Activated CD8-positive, alpha-beta T cell treated with anti-CD3 and anti-CD28 coated beads for 36 hours (primary cell): ENCODE measurements around the gene CC2D1A. TPM values are rescaled to one million over a fixed set of nuclear protein-coding genes. Genes with fewer than 3 reads are reported as not detected.

ENCODE experiments used
- ATAC-seq: fragments of 200-7000 bp; cut with Tn5 transposase; one replicate; pipeline ENCODE4 v1.10.0; 2021; ENCODE audit warnings: mild to moderate bottlenecking, moderate library complexity
- CTCF ChIA-PET: fragments of 350-600 bp; sonication (Branson Sonifier 250); formaldehyde crosslinking; loops from one replicate; lab custom pipeline; 2021; ENCODE audit warnings: antibody characterized with exemption; lab: Charles Lee
- POLR2A ChIA-PET: fragments of 350-600 bp; sonication (Branson Sonifier 250); formaldehyde crosslinking; loops from one replicate; lab custom pipeline; 2021; ENCODE audit warnings: antibody characterized with exemption; lab: Charles Lee
- DNase-seq: peaks from one replicate; pipeline ENCODE4 v3.0.0-alpha.2; 2020
- H3K27ac Mint-ChIP-seq: one replicate; pipeline ENCODE4 v1.8.0; 2021; ENCODE audit warnings: mild to moderate bottlenecking, mixed read lengths
- H3K27me3 Mint-ChIP-seq: one replicate; pipeline ENCODE4 v1.8.0; 2021; ENCODE audit warnings: mixed read lengths
- H3K36me3 Mint-ChIP-seq: one replicate; pipeline ENCODE4 v1.8.0; 2021; ENCODE audit warnings: low read depth, mixed read lengths
- H3K4me1 Mint-ChIP-seq: one replicate; pipeline ENCODE4 v1.8.0; 2021; ENCODE audit warnings: low read depth, mixed read lengths
- H3K4me3 Mint-ChIP-seq: one replicate; pipeline ENCODE4 v1.8.0; 2021; ENCODE audit warnings: mild to moderate bottlenecking, moderate library complexity, mixed read lengths
- H3K9me3 Mint-ChIP-seq: one replicate; pipeline ENCODE4 v1.8.0; 2021; ENCODE audit warnings: mixed read lengths
- CTCF ChIP-seq: fragments of 200-600 bp; IDR thresholded peaks from one replicate; pipeline ENCODE4 v1.8.0; 2022; ENCODE audit warnings: antibody characterized with exemption, mild to moderate bottlenecking
- intact Hi-C: fragments of 100-400 bp; cut with micrococcal nuclease; formaldehyde crosslinking; loops from one replicate; pipeline ENCODE4 v1.10.0; 2022
- total RNA-seq, 2 experiments: library from RNA; stranded (reverse); gene quantifications; one replicate each; pipeline ENCODE4 v1.2.3, GENCODE V29; 2021

Gene CC2D1A
- total RNA-seq, 2 experiments from 2014 or later = 22.4 to 23.8 TPM

- TF ChIP-seq CTCF = no peak
- ATAC-seq (no peak), DNase-seq (no peak)
- no peak overlapping the region for H3K27ac Mint-ChIP-seq
- CTCF ChIA-PET = interaction anchor here (1.2 to 1.8 kb wide), 2 partner anchors 8 to 203 kb away, joined by 4 to 5 read pairs; no protein-coding TSS in a partner anchor
- POLR2A ChIA-PET = no interaction called here
- peaks cover 22% of the 10 kb centered on the region for H3K4me1 Mint-ChIP-seq
- no peaks in the 10 kb centered on the region for H3K36me3 Mint-ChIP-seq
- H3K27me3 Mint-ChIP-seq = peaks cover 22% of the 10 kb centered on the region
- no peak overlapping the region for H3K4me3 Mint-ChIP-seq
- no peaks in the 10 kb centered on the region for H3K9me3 Mint-ChIP-seq
- intact Hi-C loops = no loop called here
These were observed 35.1 kb upstream of the CC2D1A start for GRCh38 chr19:13870873-13871272.

- DNase-seq = no peak
- no peaks in the 10 kb centered on the region for H3K9me3 Mint-ChIP-seq
- ATAC-seq = no peak
- peak overlapping the region; percentile 61 for H3K4me3 Mint-ChIP-seq
- no peaks in the 10 kb centered on the region for H3K36me3 Mint-ChIP-seq
- peaks cover 17% of the 10 kb centered on the region for H3K4me1 Mint-ChIP-seq
- H3K27ac Mint-ChIP-seq = no peak overlapping the region
- peaks cover 14% of the 10 kb centered on the region for H3K27me3 Mint-ChIP-seq
- TF ChIP-seq CTCF = no peak
- intact Hi-C loops = no loop called here
- CTCF ChIA-PET = interaction anchor here (0.7 to 1.7 kb wide), 6 partner anchors 10 to 243 kb away, joined by 3 to 6 read pairs (median 4); partner anchors contain the start of gene MISP3
- POLR2A ChIA-PET = interaction anchor here (0.9 to 1.2 kb wide), 2 partner anchors 9 to 92 kb away, joined by 3 read pairs; no protein-coding TSS in a partner anchor
These were observed 33.7 kb upstream of the CC2D1A start for GRCh38 chr19:13872339-13872694.

- Mint-ChIP-seq H3K4me1 (peaks cover 17% of the 10 kb centered on the region), H3K4me3 (peak overlapping the region; percentile 61), H3K9me3 (no peaks in the 10 kb centered on the region), H3K27me3 (peaks cover 11% of the 10 kb centered on the region), H3K27ac (peak overlapping the region; percentile 38), H3K36me3 (no peaks in the 10 kb centered on the region)
- DNase-seq (peak; percentile 63), ATAC-seq (peak; percentile 88)
- intact Hi-C loops = no loop called here
- no peak for TF ChIP-seq CTCF
- POLR2A ChIA-PET = interaction anchor here (0.9 to 1.2 kb wide), 2 partner anchors 9 to 93 kb away, joined by 3 read pairs; no protein-coding TSS in a partner anchor
- CTCF ChIA-PET = interaction anchor here (0.7 to 1.7 kb wide), 6 partner anchors 10 to 243 kb away, joined by 3 to 6 read pairs (median 4); partner anchors contain the start of gene MISP3
These were observed 33.2 kb upstream of the CC2D1A start for GRCh38 chr19:13872695-13873389.

GRCh38 chr19:13873834-13874515 lies 32.0 kb upstream of the CC2D1A start:
- DNase-seq (no peak), ATAC-seq (no peak)
- ChIA-PET POLR2A (interaction anchor here (1.2 kb wide), 1 partner anchor 10 kb away, joined by 3 read pairs; no protein-coding TSS in a partner anchor), CTCF (interaction anchor here (1.3 kb wide), 1 partner anchor 8 kb away, joined by 3 read pairs; no protein-coding TSS in a partner anchor)
- Mint-ChIP-seq H3K9me3 (no peaks in the 10 kb centered on the region), H3K4me1 (peaks cover 12% of the 10 kb centered on the region), H3K27me3 (peaks cover 7% of the 10 kb centered on the region), H3K27ac (no peak overlapping the region), H3K36me3 (no peaks in the 10 kb centered on the region), H3K4me3 (no peak overlapping the region)
- no peak for TF ChIP-seq CTCF
- intact Hi-C loops = no loop called here
